Measurements from ENCODE around the gene TRA2A.

GRCh38 chr7:23486002-23486773 is 45.6 kb downstream of the TRA2A start:
- TF ChIP-seq JUND (IDR thresholded peaks at IDR 0.05; ENCODE audit: low read depth, low read length) (no peak), MAX (IDR thresholded peaks at IDR 0.05; ENCODE audit: low read depth, low read length) (no peak), CHD2 (IDR thresholded peaks at IDR 0.05; ENCODE audit: borderline replicate concordance, low read depth, low read length) (no peak)

Data from GM12878 (cell line).